ENCODE data around the gene MR1.

MR1 gene

GRCh38 chr1:181062836-181063428 is 29.1 kb downstream of the MR1 start:
- no peak for DNase-seq (ENCODE audit: low read depth in 2 of 2)

GRCh38 chr1:181064011-181064623 is 30.3 kb downstream of the MR1 start:
- no peak for DNase-seq (ENCODE audit: low read depth in 2 of 2)

GRCh38 chr1:181064702-181065101 is 30.9 kb downstream of the MR1 start:
- no peak for DNase-seq (ENCODE audit: low read depth in 2 of 2)

DNA sequence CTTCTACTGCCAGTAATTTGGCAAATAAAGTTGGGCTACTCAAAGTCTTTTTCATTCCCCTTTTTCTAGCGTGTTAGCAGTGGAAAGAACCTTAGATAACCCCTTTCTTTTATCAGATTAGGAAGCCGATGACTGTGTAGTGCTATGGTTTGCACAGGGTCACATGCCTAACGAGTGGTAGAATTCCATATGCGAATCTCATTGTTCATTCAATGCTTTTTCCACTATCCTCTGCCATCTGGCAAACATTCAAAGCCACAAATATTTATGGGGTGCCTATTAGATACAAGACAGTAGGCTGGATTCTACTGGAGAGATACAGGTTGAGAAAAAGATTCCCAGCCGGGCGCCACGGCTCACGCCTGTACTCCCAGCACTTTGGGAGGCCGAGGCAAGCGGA is 39.9 kb downstream of the MR1 start:
- DNase-seq (ENCODE audit: low read depth in 2 of 2): no peak

DNA sequence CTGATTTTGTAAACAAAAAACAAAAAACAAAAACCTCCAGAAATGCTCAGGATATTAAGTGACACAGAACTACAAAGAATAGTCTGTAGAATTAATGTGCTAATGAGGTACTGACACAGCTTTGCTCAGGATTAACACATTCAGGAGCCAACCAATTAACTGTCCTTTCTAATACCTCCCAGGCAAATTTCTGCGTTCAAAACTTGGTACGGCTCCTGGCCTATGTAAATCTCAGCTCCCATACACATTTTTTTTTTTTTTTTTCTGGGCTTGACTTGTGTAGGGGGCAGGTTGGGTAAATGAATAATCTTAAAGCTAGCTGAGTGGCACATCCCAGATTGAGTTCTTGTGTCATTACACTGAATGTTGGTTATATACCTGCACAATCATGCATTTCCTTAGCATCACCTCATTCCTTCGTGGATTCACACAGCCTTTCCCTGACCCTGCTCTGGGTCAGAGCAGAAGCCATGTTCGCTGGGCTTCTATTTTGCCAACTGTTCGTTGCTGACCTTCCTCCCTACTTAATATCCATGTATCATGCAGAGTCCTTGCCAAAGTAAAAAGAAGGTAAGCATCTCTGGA is 42.1 kb downstream of the MR1 start:
- DNase-seq (ENCODE audit: low read depth in 2 of 2): no peak

DNA sequence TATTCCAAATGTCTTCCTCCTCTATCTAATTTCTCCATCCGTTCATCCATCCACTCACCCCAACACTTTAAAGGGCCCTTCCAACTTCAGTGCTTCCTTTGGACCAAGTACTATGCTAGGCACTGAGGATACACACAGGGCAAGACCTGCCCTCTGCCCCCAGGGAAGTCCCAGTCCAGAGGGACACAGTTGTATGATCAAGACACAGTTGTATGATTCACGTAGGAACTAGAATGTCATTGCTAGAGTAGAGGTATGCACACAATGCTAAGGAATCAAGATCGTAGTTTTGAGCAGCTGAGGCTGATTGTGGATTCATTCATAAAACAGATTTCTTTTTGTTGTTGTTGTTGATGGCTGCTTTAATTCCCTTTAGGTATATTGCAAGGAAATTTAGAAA is 43.1 kb downstream of the MR1 start:
- DNase-seq (ENCODE audit: low read depth in 2 of 2): no peak

DNA sequence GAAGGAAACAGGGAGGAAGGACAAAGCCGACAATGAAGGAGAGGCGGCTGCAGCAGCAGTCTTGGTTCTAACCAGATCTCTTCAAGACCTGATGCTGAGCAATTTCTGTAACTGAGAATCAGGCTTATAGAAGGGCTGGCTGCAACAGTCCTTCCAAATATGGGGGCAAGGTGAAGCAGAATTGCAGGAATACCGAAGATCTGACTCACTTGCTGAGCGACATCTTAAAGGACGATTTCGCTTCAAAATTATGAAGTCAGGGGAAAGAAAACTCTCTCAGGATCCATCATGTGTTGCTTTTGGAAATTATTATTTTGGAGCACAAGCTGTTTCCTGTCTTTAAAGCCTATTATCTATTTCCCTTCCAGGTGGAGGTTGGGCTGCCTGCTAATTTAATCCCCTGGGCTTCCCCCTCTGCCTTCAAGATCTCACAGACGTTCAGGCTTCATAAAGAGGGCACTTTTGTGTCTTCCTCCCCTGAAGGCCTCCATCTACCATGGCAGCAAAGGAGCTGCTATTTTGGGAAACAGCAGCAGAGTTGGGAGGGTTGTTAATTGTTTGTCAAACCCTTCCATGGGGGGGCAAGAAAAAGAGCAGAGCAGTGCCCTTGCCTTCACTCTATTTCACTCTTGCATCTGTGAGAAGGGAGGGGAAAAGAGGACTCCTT is 43.9 kb downstream of the MR1 start:
- no peak for DNase-seq (ENCODE audit: low read depth in 2 of 2)

- no peak for DNase-seq (ENCODE audit: low read depth in 2 of 2)
Observed at GRCh38 chr1:181079382-181079781, 45.6 kb downstream of the MR1 start.

GRCh38 chr1:181079920-181080319 is 46.1 kb downstream of the MR1 start:
- DNase-seq (ENCODE audit: low read depth in 2 of 2): no peak

DNA sequence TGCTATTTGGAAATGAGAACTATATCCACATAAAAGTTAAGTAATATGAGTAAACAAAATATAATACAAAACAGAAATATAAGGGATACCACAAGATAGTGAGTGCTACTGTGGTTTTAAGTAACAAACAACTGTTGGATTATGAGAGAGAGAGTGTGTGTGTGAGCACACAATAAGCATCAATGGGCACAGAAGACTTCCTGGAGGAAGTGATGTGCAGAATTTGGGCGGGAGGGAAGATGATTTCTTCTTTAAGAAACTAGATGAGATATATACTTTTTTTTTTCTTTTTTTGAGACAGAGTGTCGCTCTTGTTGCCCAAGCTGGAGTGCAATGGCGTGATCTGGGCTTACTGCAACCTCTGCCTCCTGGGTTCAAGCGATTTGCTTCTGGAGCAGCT is 46.8 kb downstream of the MR1 start:
- no peak for DNase-seq (ENCODE audit: low read depth in 2 of 2)

DNA sequence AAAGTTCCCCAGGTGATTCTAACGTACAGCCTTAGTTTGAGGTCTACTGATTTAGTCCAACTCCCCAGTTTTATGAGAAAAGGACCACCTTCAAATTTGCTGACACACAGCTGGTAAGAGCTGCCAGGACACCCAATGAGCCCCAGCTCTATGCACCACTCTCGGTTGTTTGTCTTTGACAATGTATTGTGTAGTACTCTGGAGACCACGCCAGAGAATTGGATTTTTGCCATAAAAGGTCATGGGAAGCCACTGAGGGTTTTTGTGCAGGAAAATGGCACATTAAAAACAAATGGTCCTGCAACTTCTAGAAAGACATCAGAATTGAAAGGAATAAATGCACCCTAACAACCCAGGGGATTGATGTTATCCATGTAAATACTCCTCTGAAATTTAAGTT is 47.6 kb downstream of the MR1 start:
- no peak for DNase-seq (ENCODE audit: low read depth in 2 of 2)

DNA sequence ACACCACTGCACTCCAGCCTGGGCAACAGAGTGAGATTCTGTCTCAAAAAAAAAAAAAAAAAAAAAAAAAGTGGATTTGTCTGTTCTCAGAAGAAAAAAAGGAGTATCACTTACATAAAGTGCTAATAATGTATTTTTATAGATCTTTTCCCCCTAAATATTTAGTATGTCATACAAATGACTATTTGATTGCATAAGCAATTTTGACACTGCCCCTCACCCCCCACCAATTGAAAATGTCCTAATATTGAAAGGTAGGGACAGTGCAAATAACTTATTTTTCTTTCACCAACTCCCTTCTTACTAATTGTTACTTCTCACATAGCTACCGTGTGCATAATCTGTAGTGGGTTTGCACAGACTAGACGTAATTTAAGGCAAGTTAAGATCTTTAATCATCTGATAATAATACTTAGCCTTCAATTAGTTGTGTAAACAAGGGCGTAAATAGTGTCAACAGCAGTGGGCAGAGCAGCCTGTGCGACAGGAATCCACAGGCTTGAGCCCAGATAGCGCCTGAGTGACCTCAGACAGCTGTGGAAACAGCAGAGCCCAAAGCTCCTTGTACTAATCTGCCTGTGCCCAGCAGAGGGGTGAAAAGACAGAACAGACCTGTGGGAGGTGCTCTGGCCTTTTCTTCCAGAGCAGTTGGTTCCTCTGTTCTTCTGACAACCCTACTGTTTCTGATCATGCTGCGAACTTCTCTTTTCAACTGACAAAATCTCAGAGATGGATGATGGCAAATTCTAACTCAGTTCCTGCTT is 50.2 kb downstream of the MR1 start:
- no peak for DNase-seq (ENCODE audit: low read depth in 2 of 2)

- no peak for DNase-seq (ENCODE audit: low read depth in 2 of 2)
Observed at GRCh38 chr1:181084606-181084969, 50.8 kb downstream of the MR1 start.

DNA sequence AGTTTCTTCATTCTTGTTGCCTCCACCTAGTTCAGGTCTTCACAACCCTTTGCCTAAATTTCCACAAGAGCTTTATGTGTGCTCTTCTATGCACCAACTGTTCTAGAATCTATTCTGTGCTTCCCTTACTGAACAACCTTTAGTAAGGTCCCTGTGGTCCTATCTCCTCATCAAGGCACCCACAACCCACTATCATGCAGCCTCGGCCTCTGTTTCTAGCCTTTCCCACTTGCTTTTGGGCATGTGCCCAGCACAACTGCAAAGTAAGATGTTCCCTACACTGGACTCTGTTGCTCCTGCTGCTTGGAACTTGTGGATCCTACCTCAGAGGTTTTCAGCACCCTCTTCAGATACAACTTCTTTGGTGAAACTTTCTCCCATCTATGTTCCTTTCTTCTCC is 52.3 kb downstream of the MR1 start:
- DNase-seq (ENCODE audit: low read depth in 2 of 2): no peak

- no peak for DNase-seq (ENCODE audit: low read depth in 2 of 2)
Observed at GRCh38 chr1:181086926-181087325, 53.1 kb downstream of the MR1 start.

- DNase-seq (ENCODE audit: low read depth in 2 of 2): no peak
Observed at GRCh38 chr1:181087400-181087901, 53.7 kb downstream of the MR1 start.

GRCh38 chr1:181088079-181089016 is 54.6 kb downstream of the MR1 start, which contains the start of gene IER5:
Gene IER5 (plus strand): TSS chr1:181088700. CDS start chr1:181088903, 203 bp downstream.
- DNase-seq (ENCODE audit: low read depth in 2 of 2): peak; percentile 92 to 93

GRCh38 chr1:181089017-181089675 is 55.4 kb downstream of the MR1 start:
- DNase-seq (ENCODE audit: low read depth in 2 of 2): peak; percentile 11 to 25

GRCh38 chr1:181089676-181090544 is 56.1 kb downstream of the MR1 start:
- DNase-seq (ENCODE audit: low read depth in 2 of 2): peak; percentile 65
